Caco-2 (cell line): ENCODE results near the gene MCM3. TPM values are rescaled to one million over a fixed set of nuclear protein-coding genes. Genes with fewer than 3 reads are reported as not detected.

Experiments
- BruUV-seq: library from RNA; stranded (reverse); fragments of 400-500 nt; replicated peaks from 2 replicates; lab custom pipeline; 2021; lab: Mats Ljungman, UMichigan
- CTCF ChIA-PET: fragments of 300-600 bp; sonication (Branson Sonifier 250); formaldehyde crosslinking; loops from one replicate; lab custom pipeline; 2022; ENCODE audit warnings: antibody characterized with exemption; lab: Charles Lee
- POLR2A ChIA-PET: fragments of 300-600 bp; sonication (Branson Sonifier 250); formaldehyde crosslinking; loops from one replicate; lab custom pipeline; 2022; ENCODE audit warnings: antibody characterized with exemption; lab: Charles Lee
- DNase-seq, 2 experiments: peaks; one replicate each; pipeline versions ENCODE4 v3.0.0 to v3.0.0-alpha.2; 2020 to 2022
- H3K27me3 ChIP-seq: replicated peaks from 2 replicates; pipeline ENCODE4 v1.6.0; 2011; ENCODE audit warnings: low read length; ENCODE audit not compliant: control insufficient read depth, insufficient read depth
- H3K36me3 ChIP-seq: 2 replicates; pipeline ENCODE4 v1.5.1; 2011; ENCODE audit warnings: low read length; ENCODE audit not compliant: control insufficient read depth, insufficient read depth
- H3K4me1 ChIP-seq: fragments of 250-450 bp; sonication (Bioruptor Pico); 2 replicates; pipeline ENCODE4 v1.5.1; 2020; ENCODE audit warnings: mild to moderate bottlenecking
- H3K4me3 ChIP-seq: 2 replicates; pipeline ENCODE4 v1.5.1; 2011; ENCODE audit warnings: low read depth, mild to moderate bottlenecking, control low read depth, low read length
- H3K9me3 ChIP-seq: fragments of 250-450 bp; sonication (Bioruptor Pico); 2 replicates; pipeline ENCODE4 v1.5.1; 2020; ENCODE audit warnings: mild to moderate bottlenecking, moderate library complexity
- H3K27ac Mint-ChIP-seq: one replicate; pipeline ENCODE4 v1.8.0; 2022; ENCODE audit warnings: mixed read lengths; ENCODE audit not compliant: unreplicated experiment
- H3K27me3 Mint-ChIP-seq: one replicate; pipeline ENCODE4 v1.8.0; 2022; ENCODE audit warnings: mixed read lengths; ENCODE audit not compliant: insufficient read depth, unreplicated experiment
- H3K36me3 Mint-ChIP-seq: one replicate; pipeline ENCODE4 v1.8.0; 2022; ENCODE audit warnings: mild to moderate bottlenecking, mixed read lengths; ENCODE audit not compliant: insufficient read depth, unreplicated experiment
- H3K4me1 Mint-ChIP-seq: one replicate; pipeline ENCODE4 v1.8.0; 2022; ENCODE audit warnings: low read depth, mixed read lengths; ENCODE audit not compliant: unreplicated experiment
- H3K4me3 Mint-ChIP-seq: one replicate; pipeline ENCODE4 v1.8.0; 2022; ENCODE audit warnings: mild to moderate bottlenecking, moderate library complexity, mixed read lengths; ENCODE audit not compliant: unreplicated experiment
- H3K9me3 Mint-ChIP-seq: one replicate; pipeline ENCODE4 v1.8.0; 2022; ENCODE audit warnings: mixed read lengths; ENCODE audit not compliant: unreplicated experiment
- CTCF ChIP-seq, 2 experiments: fragments of 200-600 bp in 1 of 2; IDR thresholded peaks; 1 replicate in 1 of 2; 2 replicates in 1 of 2; pipeline versions ENCODE4 v1.5.1 to v1.8.0; 2011 to 2022; ENCODE audit warnings: antibody characterized with exemption in 1 of 2, control low read depth in 1 of 2, inconsistent platforms in 1 of 2, low read depth in 1 of 2, low read length in 1 of 2, mild to moderate bottlenecking in 1 of 2, moderate library complexity in 1 of 2; ENCODE audit not compliant: insufficient read depth in 1 of 2, severe bottlenecking in 1 of 2, unreplicated experiment in 1 of 2
- intact Hi-C: fragments of 100-400 bp; cut with micrococcal nuclease; formaldehyde crosslinking; loops from one replicate; pipeline ENCODE4 v1.10.0; 2022; ENCODE audit not compliant: unreplicated experiment
- total RNA-seq: library from RNA; stranded (reverse); gene quantifications from 2 replicates; pipeline ENCODE4 v1.2.3, GENCODE V29; 2022

The MCM3 gene
- total RNA-seq, 1 experiment from 2014 or later, result 151 TPM

DNA sequence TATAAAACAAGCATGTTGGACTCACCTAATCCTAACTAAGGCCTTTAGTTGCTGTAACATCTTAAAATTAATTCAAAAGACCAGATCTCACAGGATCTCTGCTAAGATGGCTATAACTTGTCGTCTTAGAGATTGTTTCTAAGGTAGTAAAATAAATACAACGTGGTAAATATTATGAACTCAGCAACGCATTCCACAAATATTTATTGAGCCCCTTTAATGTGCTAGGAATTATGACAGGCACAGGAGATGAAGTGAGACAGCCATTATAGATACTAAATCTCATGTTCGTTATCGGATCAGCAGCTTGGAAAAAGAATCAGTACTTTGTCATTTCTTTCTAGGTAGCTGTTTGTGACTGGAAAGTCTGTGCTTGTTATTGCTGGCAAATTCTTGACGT lies 20.9 kb upstream of the MCM3 start:
- intact Hi-C loops, result loop anchor here (2.0 kb wide), 1 partner anchor 19 kb away; no protein-coding TSS in a partner anchor
- Mint-ChIP-seq H3K4me3 (no peak overlapping the region), H3K9me3 (no peaks in the 10 kb centered on the region), H3K27me3 (no peaks in the 10 kb centered on the region), H3K36me3 (no peaks in the 10 kb centered on the region), H3K27ac (peak overlapping the region; percentile 98), H3K4me1 (peaks cover 38% of the 10 kb centered on the region)
- no TSS peak for BruUV-seq
- no peak for TF ChIP-seq CTCF (IDR thresholded peaks at IDR 0.05; ENCODE audit: insufficient read depth in 1 of 2, low read depth in 1 of 2, low read length in 1 of 2, severe bottlenecking in 1 of 2, unreplicated experiment in 1 of 2)
- DNase-seq, result no peak
- peaks cover 51% of the 10 kb centered on the region for H3K4me1 ChIP-seq
- H3K9me3 ChIP-seq, result no peaks in the 10 kb centered on the region
- no peak overlapping the region for H3K4me3 ChIP-seq
- ChIA-PET POLR2A (no interaction called here), CTCF (no interaction called here)
- no peaks in the 10 kb centered on the region for H3K36me3 ChIP-seq
- no peaks in the 10 kb centered on the region for H3K27me3 ChIP-seq

- ChIA-PET CTCF (no interaction called here), POLR2A (no interaction called here)
- Histone ChIP-seq H3K4me1 (peaks cover 51% of the 10 kb centered on the region), H3K36me3 (no peaks in the 10 kb centered on the region), H3K27me3 (no peaks in the 10 kb centered on the region), H3K9me3 (no peaks in the 10 kb centered on the region), H3K4me3 (no peak overlapping the region)
- no peak for TF ChIP-seq CTCF (IDR thresholded peaks at IDR 0.05; ENCODE audit: insufficient read depth in 1 of 2, low read depth in 1 of 2, low read length in 1 of 2, severe bottlenecking in 1 of 2, unreplicated experiment in 1 of 2)
- intact Hi-C loops, result loop anchor here (1.0 to 5.0 kb wide), 3 partner anchors 18 to 57 kb away; partner anchors contain the start of gene PAQR8
- Mint-ChIP-seq H3K4me3 (no peak overlapping the region), H3K27me3 (no peaks in the 10 kb centered on the region), H3K36me3 (no peaks in the 10 kb centered on the region), H3K27ac (peak overlapping the region; percentile 98), H3K9me3 (no peaks in the 10 kb centered on the region), H3K4me1 (peaks cover 38% of the 10 kb centered on the region)
- no TSS peak for BruUV-seq
- DNase-seq, result no peak
These were observed 20.4 kb upstream of the MCM3 start for GRCh38 chr6:52304983-52305390.

- no peaks in the 10 kb centered on the region for H3K9me3 ChIP-seq
- no peak for DNase-seq
- Mint-ChIP-seq H3K27me3 (no peaks in the 10 kb centered on the region), H3K36me3 (no peaks in the 10 kb centered on the region), H3K4me3 (peak overlapping the region; percentile 57), H3K27ac (peak overlapping the region; percentile 98), H3K4me1 (peaks cover 38% of the 10 kb centered on the region), H3K9me3 (no peaks in the 10 kb centered on the region)
- ChIA-PET CTCF (interaction anchor here (1.0 kb wide), 1 partner anchor 25 kb away, joined by 3 read pairs; no protein-coding TSS in a partner anchor), POLR2A (no interaction called here)
- no peaks in the 10 kb centered on the region for H3K36me3 ChIP-seq
- no TSS peak for BruUV-seq
- H3K4me1 ChIP-seq, result peaks cover 51% of the 10 kb centered on the region
- H3K27me3 ChIP-seq, result no peaks in the 10 kb centered on the region
- intact Hi-C loops, result loop anchor here (5.0 kb wide), 1 partner anchor 59 kb away; the partner anchor contains the start of gene PAQR8
- TF ChIP-seq CTCF (IDR thresholded peaks at IDR 0.05; ENCODE audit: insufficient read depth in 1 of 2, low read depth in 1 of 2, low read length in 1 of 2, severe bottlenecking in 1 of 2, unreplicated experiment in 1 of 2), result no peak
- no peak overlapping the region for H3K4me3 ChIP-seq
These were observed 18.6 kb upstream of the MCM3 start for GRCh38 chr6:52303178-52303577.
